Measurements from ENCODE around the gene EFNB2. TPM values are rescaled to one million over a fixed set of nuclear protein-coding genes. Genes with fewer than 3 reads are reported as not detected.

The EFNB2 gene
- total and polyA plus RNA-seq, 2 of the 13 experiments (the other 11 are each of a cell fraction or from before 2014, with no cell fraction given) = 0.11 to 0.20 TPM

- BruUV-seq (replicated peaks) = no TSS peak
- no peaks in the 10 kb centered on the region for H3K27me3 ChIP-seq (ENCODE audit: control insufficient read depth in 1 of 2, insufficient read depth in 2 of 2, low read length in 2 of 2)
- no peaks in the 10 kb centered on the region for H3K36me3 ChIP-seq (replicated peaks in 1 of 2; ENCODE audit: control insufficient read depth in 1 of 2, insufficient read depth in 2 of 2, low read length in 2 of 2)
- DNase-seq (ENCODE audit: low spot score) = no peak
- 0% methylated on average over 2 of the region's 2 CpGs for WGBS (ENCODE audit: low lambda C conversion rate)
- no peak overlapping the region for H3K4me3 ChIP-seq (replicated peaks in 1 of 3; ENCODE audit: insufficient read depth in 1 of 3, low read depth in 2 of 3, low read length in 3 of 3)
- in situ Hi-C loops (cut with HindIII; ENCODE audit: extremely low pct_ligation_motif_present, low pct_unique_long_range_greater_than_20kb) = no loop called here
- no peak overlapping the region for H2AFZ ChIP-seq (ENCODE audit: low read length)
- intact Hi-C loops (cut with micrococcal nuclease; ENCODE audit: unreplicated experiment) = no loop called here
- no peak overlapping the region for H3K9ac ChIP-seq (ENCODE audit: insufficient read depth, low read depth, low read length)
- H3K9me3 ChIP-seq (ENCODE audit: low read length) = no peaks in the 10 kb centered on the region
- no peak for ATAC-seq
- H4K20me1 ChIP-seq (ENCODE audit: insufficient read depth, low read length) = no peaks in the 10 kb centered on the region
- TF ChIP-seq MXD1 (CRISPR knock-in tag; IDR thresholded peaks at IDR 0.05) (no peak), KDM6A (CRISPR knock-in tag; IDR thresholded peaks at IDR 0.05; ENCODE audit: low read depth) (no peak), HMGXB4 (CRISPR knock-in tag; IDR thresholded peaks at IDR 0.05; ENCODE audit: borderline replicate concordance in 1 of 2, low read depth in 1 of 2) (no peak), SRSF9 (IDR thresholded peaks at IDR 0.05; ENCODE audit: borderline replicate concordance, insufficient read depth, low read depth, low read length, poor library complexity, severe bottlenecking) (no peak), FOXK1 (CRISPR knock-in tag; IDR thresholded peaks at IDR 0.05; ENCODE audit: borderline replicate concordance, low read depth) (no peak)
- H3K79me2 ChIP-seq (ENCODE audit: insufficient read depth, low read length) = no peaks in the 10 kb centered on the region
- H3K27ac ChIP-seq (ENCODE audit: extremely low read length, insufficient read depth, low read length) = no peak overlapping the region
- H3K4me1 ChIP-seq (ENCODE audit: insufficient read depth, low read length) = no peaks in the 10 kb centered on the region
- FAIRE-seq = no peak
- ChIA-PET CTCF (ENCODE audit: low intra/inter-chr PET ratio, low total read pairs) (no interaction called here), POLR2A (no interaction called here)
- H3K4me2 ChIP-seq (ENCODE audit: low read depth, low read length) = no peak overlapping the region
These were observed 29.2 kb downstream of the EFNB2 start for GRCh38 chr13:106506286-106506685.

GRCh38 chr13:106505732-106506131 is 29.7 kb downstream of the EFNB2 start:
- Histone ChIP-seq H3K4me3 (replicated peaks in 1 of 3; ENCODE audit: insufficient read depth in 1 of 3, low read depth in 2 of 3, low read length in 3 of 3) (no peak overlapping the region), H3K4me1 (ENCODE audit: insufficient read depth, low read length) (no peaks in the 10 kb centered on the region), H3K27me3 (ENCODE audit: control insufficient read depth in 1 of 2, insufficient read depth in 2 of 2, low read length in 2 of 2) (no peaks in the 10 kb centered on the region), H3K79me2 (ENCODE audit: insufficient read depth, low read length) (no peaks in the 10 kb centered on the region), H3K9ac (ENCODE audit: insufficient read depth, low read depth, low read length) (no peak overlapping the region), H3K27ac (ENCODE audit: extremely low read length, insufficient read depth, low read length) (no peak overlapping the region), H4K20me1 (ENCODE audit: insufficient read depth, low read length) (no peaks in the 10 kb centered on the region), H3K9me3 (ENCODE audit: low read length) (no peaks in the 10 kb centered on the region), H2AFZ (ENCODE audit: low read length) (no peak overlapping the region), H3K4me2 (ENCODE audit: low read depth, low read length) (no peak overlapping the region), H3K36me3 (replicated peaks in 1 of 2; ENCODE audit: control insufficient read depth in 1 of 2, insufficient read depth in 2 of 2, low read length in 2 of 2) (no peaks in the 10 kb centered on the region)
- in situ Hi-C loops (cut with HindIII; ENCODE audit: extremely low pct_ligation_motif_present, low pct_unique_long_range_greater_than_20kb) (no loop called here), intact Hi-C loops (cut with micrococcal nuclease; ENCODE audit: unreplicated experiment) (no loop called here)
- no TSS peak for BruUV-seq (replicated peaks)
- ATAC-seq (no peak), FAIRE-seq (no peak), DNase-seq (ENCODE audit: low spot score) (no peak)
- 46% methylated on average over 4 of the region's 4 CpGs for WGBS (ENCODE audit: low lambda C conversion rate)
- TF ChIP-seq NR2F2 (IDR thresholded peaks at IDR 0.05; ENCODE audit: borderline replicate concordance, low read depth) (no peak), CBFB (CRISPR knock-in tag; IDR thresholded peaks at IDR 0.05) (no peak), SMAD3 (CRISPR knock-in tag; IDR thresholded peaks at IDR 0.05) (no peak), ZNF260 (CRISPR knock-in tag; IDR thresholded peaks at IDR 0.05; ENCODE audit: borderline replicate concordance, low read depth) (no peak), ZNF235 (CRISPR knock-in tag; IDR thresholded peaks at IDR 0.05; ENCODE audit: borderline replicate concordance) (no peak), DPF2 (CRISPR knock-in tag; IDR thresholded peaks at IDR 0.05; ENCODE audit: borderline replicate concordance, low read depth) (no peak), TAF15 (IDR thresholded peaks at IDR 0.05; ENCODE audit: low read depth, low read length, poor library complexity, severe bottlenecking) (no peak), ZNF33A (CRISPR knock-in tag; IDR thresholded peaks at IDR 0.05; ENCODE audit: borderline replicate concordance) (no peak), TBL1XR1 (IDR thresholded peaks at IDR 0.05; ENCODE audit: borderline replicate concordance, low read length, partially characterized antibody) (no peak)
- ChIA-PET CTCF (ENCODE audit: low intra/inter-chr PET ratio, low total read pairs) (no interaction called here), POLR2A (no interaction called here)
